PFSK-1 (cell line): ENCODE data around the gene RUNX2. TPM values are rescaled to one million over a fixed set of nuclear protein-coding genes. Genes with fewer than 3 reads are reported as not detected.

Source experiments
- FOXP2 ChIP-seq: optimal IDR thresholded peaks from 2 replicates; pipeline ENCODE3; 2011; ENCODE audit warnings: borderline replicate concordance, control low read depth, inconsistent platforms; ENCODE audit not compliant: insufficient read depth; ENCODE audit errors: extremely low read length, extremely low read depth
- POLR2AphosphoS5 ChIP-seq: IDR thresholded peaks from 2 replicates; pipeline ENCODE4 v1.6.1; 2012; ENCODE audit warnings: low read depth, mild to moderate bottlenecking, control low read depth, low read length, moderate library complexity
- SIN3A ChIP-seq: IDR thresholded peaks from 2 replicates; pipeline ENCODE4 v1.6.1; 2012; ENCODE audit warnings: mild to moderate bottlenecking, low read length, moderate library complexity, borderline replicate concordance; ENCODE audit not compliant: insufficient read depth
- TAF1 ChIP-seq: IDR thresholded peaks from 2 replicates; pipeline ENCODE4 v1.6.1; 2012; ENCODE audit warnings: low read length, control low read depth, borderline replicate concordance; ENCODE audit not compliant: insufficient read depth
- polyA plus RNA-seq: library from polyadenylated mRNA; unstranded; fragments of >200 nt; gene quantifications from one replicate; pipeline ENCODE4 v1.2.1, GENCODE V29; 2012; ENCODE audit warnings: low read depth, missing spikeins; ENCODE audit not compliant: insufficient read length
- TF ChIP-seq, protein P1 (sequence below), 2 experiments: IDR thresholded peaks; 2 replicates each; pipeline versions ENCODE4 v1.6.1 to v1.8.0; 2011 to 2012; ENCODE audit warnings: low read depth in 2 of 2, low read length in 2 of 2, control low read depth in 1 of 2, inconsistent platforms in 1 of 2, mild to moderate bottlenecking in 1 of 2, moderate library complexity in 1 of 2; ENCODE audit not compliant: insufficient read depth in 1 of 2

Gene RUNX2
- 2.0 TPM for polyA plus RNA-seq

- no peak for TF ChIP-seq TAF1
- TF ChIP-seq SIN3A = no peak
- TF ChIP-seq, protein P1, sequence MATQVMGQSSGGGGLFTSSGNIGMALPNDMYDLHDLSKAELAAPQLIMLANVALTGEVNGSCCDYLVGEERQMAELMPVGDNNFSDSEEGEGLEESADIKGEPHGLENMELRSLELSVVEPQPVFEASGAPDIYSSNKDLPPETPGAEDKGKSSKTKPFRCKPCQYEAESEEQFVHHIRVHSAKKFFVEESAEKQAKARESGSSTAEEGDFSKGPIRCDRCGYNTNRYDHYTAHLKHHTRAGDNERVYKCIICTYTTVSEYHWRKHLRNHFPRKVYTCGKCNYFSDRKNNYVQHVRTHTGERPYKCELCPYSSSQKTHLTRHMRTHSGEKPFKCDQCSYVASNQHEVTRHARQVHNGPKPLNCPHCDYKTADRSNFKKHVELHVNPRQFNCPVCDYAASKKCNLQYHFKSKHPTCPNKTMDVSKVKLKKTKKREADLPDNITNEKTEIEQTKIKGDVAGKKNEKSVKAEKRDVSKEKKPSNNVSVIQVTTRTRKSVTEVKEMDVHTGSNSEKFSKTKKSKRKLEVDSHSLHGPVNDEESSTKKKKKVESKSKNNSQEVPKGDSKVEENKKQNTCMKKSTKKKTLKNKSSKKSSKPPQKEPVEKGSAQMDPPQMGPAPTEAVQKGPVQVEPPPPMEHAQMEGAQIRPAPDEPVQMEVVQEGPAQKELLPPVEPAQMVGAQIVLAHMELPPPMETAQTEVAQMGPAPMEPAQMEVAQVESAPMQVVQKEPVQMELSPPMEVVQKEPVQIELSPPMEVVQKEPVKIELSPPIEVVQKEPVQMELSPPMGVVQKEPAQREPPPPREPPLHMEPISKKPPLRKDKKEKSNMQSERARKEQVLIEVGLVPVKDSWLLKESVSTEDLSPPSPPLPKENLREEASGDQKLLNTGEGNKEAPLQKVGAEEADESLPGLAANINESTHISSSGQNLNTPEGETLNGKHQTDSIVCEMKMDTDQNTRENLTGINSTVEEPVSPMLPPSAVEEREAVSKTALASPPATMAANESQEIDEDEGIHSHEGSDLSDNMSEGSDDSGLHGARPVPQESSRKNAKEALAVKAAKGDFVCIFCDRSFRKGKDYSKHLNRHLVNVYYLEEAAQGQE (IDR thresholded peaks at IDR 0.05; ENCODE audit: insufficient read depth in 1 of 2, low read depth in 2 of 2, low read length in 2 of 2) = no peak
- no peak for TF ChIP-seq FOXP2
- TF ChIP-seq POLR2AphosphoS5 = no peak
Observed at GRCh38 chr6:45327956-45328522, at the start of gene RUNX2. Gene RUNX2 (plus strand): TSS chr6:45328330. CDS start chr6:45328727, 397 bp downstream.

- TF ChIP-seq FOXP2 = no peak
- no peak for TF ChIP-seq SIN3A
- TF ChIP-seq, protein P1 (IDR thresholded peaks at IDR 0.05; ENCODE audit: insufficient read depth in 1 of 2, low read depth in 2 of 2, low read length in 2 of 2) = no peak
- no peak for TF ChIP-seq POLR2AphosphoS5
- no peak for TF ChIP-seq TAF1
Observed at GRCh38 chr6:45278367-45278766, 49.8 kb upstream of the RUNX2 start.

GRCh38 chr6:45289751-45290514 is 38.2 kb upstream of the RUNX2 start:
- TF ChIP-seq, protein P1 (IDR thresholded peaks at IDR 0.05; ENCODE audit: insufficient read depth in 1 of 2, low read depth in 2 of 2, low read length in 2 of 2) = no peak
- TF ChIP-seq TAF1 (no peak), SIN3A (no peak), POLR2AphosphoS5 (no peak), FOXP2 (no peak)

DNA sequence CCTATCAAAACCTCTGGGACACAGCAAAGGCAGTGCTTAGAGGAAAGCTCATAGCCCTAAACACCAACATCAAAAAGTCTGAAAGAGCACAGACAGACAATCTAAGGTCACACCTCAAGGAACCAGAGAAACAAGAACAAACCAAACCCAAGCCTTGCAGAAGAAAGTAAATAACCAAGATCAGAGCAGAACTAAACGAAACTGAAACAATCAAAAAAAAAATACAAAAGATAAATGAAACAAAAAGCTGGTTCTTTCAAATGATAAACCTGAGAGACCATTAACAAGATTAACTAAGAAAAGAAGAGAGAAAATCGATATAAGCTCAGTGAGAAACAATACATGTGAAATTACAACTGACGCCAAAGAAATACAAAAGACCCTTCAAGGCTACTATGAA is 34.8 kb upstream of the RUNX2 start:
- TF ChIP-seq POLR2AphosphoS5 (no peak), SIN3A (no peak), TAF1 (no peak), FOXP2 (no peak)
- TF ChIP-seq, protein P1 (IDR thresholded peaks at IDR 0.05; ENCODE audit: insufficient read depth in 1 of 2, low read depth in 2 of 2, low read length in 2 of 2) = no peak
